IMR-90 (cell line): ENCODE measurements around the gene SLC23A2.

ENCODE experiments used
- CEBPB ChIP-seq: IDR thresholded peaks from 2 replicates; pipeline ENCODE4 v1.6.1; 2012; ENCODE audit warnings: low read depth, low read length, improper control_type of control experiment
- CHD1 ChIP-seq: IDR thresholded peaks from 2 replicates; pipeline ENCODE4 v1.6.1; 2012; ENCODE audit warnings: low read depth, low read length, improper control_type of control experiment
- MXI1 ChIP-seq: IDR thresholded peaks from 2 replicates; pipeline ENCODE4 v1.6.1; 2012; ENCODE audit warnings: low read depth, mild to moderate bottlenecking, low read length, moderate library complexity, borderline replicate concordance
- NFE2L2 ChIP-seq: fragments of 150-350 bp; IDR thresholded peaks from 2 replicates; pipeline ENCODE4 v1.6.1; 2016; ENCODE audit warnings: low read depth, mild to moderate bottlenecking, low read length
- POLR2A ChIP-seq: IDR thresholded peaks from 2 replicates; pipeline ENCODE4 v1.6.1; 2012; ENCODE audit warnings: mild to moderate bottlenecking, low read depth, low read length
- TF ChIP-seq, protein P1 (sequence below): conservative IDR thresholded peaks from 2 replicates; pipeline ENCODE4 v1.5.1; 2012; ENCODE audit warnings: mild to moderate bottlenecking, low read depth, low read length, improper control_type of control experiment

DNA sequence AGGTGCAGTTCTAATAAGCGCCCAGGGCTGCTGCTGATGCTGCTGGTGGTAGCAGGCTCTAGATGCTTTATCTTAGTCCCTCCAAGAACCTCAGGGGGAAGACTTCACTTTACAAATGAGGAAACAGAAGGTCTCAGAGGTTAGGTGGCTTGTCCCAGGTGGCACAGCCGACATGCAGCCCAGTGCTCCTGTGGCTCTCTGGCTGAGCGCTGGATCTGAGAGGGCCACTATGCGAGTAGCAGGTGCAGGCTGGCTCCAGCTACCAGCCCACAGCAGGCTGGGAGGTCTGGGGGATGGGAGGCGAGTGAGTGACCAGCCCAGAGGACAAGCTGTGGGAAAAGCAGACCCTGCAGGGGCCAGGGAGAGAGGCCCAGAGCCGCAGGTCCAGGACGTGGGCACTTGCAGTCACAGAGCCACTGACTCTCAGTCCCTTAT lies 188.7 kb downstream of the SLC23A2 start:
- TF ChIP-seq, protein P1, sequence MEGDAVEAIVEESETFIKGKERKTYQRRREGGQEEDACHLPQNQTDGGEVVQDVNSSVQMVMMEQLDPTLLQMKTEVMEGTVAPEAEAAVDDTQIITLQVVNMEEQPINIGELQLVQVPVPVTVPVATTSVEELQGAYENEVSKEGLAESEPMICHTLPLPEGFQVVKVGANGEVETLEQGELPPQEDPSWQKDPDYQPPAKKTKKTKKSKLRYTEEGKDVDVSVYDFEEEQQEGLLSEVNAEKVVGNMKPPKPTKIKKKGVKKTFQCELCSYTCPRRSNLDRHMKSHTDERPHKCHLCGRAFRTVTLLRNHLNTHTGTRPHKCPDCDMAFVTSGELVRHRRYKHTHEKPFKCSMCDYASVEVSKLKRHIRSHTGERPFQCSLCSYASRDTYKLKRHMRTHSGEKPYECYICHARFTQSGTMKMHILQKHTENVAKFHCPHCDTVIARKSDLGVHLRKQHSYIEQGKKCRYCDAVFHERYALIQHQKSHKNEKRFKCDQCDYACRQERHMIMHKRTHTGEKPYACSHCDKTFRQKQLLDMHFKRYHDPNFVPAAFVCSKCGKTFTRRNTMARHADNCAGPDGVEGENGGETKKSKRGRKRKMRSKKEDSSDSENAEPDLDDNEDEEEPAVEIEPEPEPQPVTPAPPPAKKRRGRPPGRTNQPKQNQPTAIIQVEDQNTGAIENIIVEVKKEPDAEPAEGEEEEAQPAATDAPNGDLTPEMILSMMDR, result no peak
- TF ChIP-seq MXI1 (no peak), POLR2A (no peak), CHD1 (no peak), NFE2L2 (no peak), CEBPB (no peak)
